SK-N-SH treated with all-trans-retinoic acid at 6 μM for 48 hours (cell line): Measurements from ENCODE around the gene ABCC1.

Source experiments
- ATAC-seq: fragments of 200-7000 bp; cut with Tn5 transposase; 3 replicates; pipeline ENCODE4 v1.9.1; 2020; ENCODE audit warnings: mild to moderate bottlenecking, moderate library complexity
- ARNTL ChIP-seq: fragments of 450-650 bp; formaldehyde crosslinking; IDR thresholded peaks from 2 replicates; pipeline ENCODE4 v1.5.0; 2020; ENCODE audit warnings: low read depth, mild to moderate bottlenecking, moderate library complexity, borderline replicate concordance
- BACH2 ChIP-seq: fragments of 250-450 bp; sonication (Bioruptor Pico); IDR thresholded peaks from 2 replicates; pipeline ENCODE4 v1.9.0; 2021; ENCODE audit warnings: mild to moderate bottlenecking, borderline replicate concordance
- CREB5 ChIP-seq: fragments of 250-450 bp; sonication (Bioruptor Pico); IDR thresholded peaks from 2 replicates; pipeline ENCODE4 v1.5.1; 2020; ENCODE audit warnings: low read depth, mild to moderate bottlenecking, moderate library complexity
- CSDC2 ChIP-seq: fragments of 250-450 bp; sonication (Bioruptor Pico); IDR thresholded peaks from 2 replicates; pipeline ENCODE4 v1.5.0; 2020; ENCODE audit warnings: mild to moderate bottlenecking, moderate library complexity
- ESRRG ChIP-seq: fragments of 250-450 bp; sonication (Bioruptor Pico); IDR thresholded peaks from 2 replicates; pipeline ENCODE4 v1.6.1; 2021; ENCODE audit warnings: mild to moderate bottlenecking
- GLIS3 ChIP-seq: fragments of 250-450 bp; sonication (Bioruptor Pico); IDR thresholded peaks from 2 replicates; pipeline ENCODE4 v1.5.0; 2020; ENCODE audit warnings: mild to moderate bottlenecking, moderate library complexity
- ISL1 ChIP-seq: fragments of 250-450 bp; sonication (Bioruptor Pico); IDR thresholded peaks from 2 replicates; pipeline ENCODE4 v2.1.2; 2022; ENCODE audit warnings: mild to moderate bottlenecking, moderate library complexity
- OSR1 ChIP-seq: fragments of 250-450 bp; sonication (Bioruptor Pico); IDR thresholded peaks from 2 replicates; pipeline ENCODE4 v1.8.0; 2022; ENCODE audit warnings: moderate library complexity, mild to moderate bottlenecking, inconsistent platforms
- PPARA ChIP-seq: fragments of 250-450 bp; sonication (Bioruptor Pico); IDR thresholded peaks from 2 replicates; pipeline ENCODE4 v1.5.0; 2020; ENCODE audit warnings: mild to moderate bottlenecking, borderline replicate concordance
- RARB ChIP-seq: fragments of 250-450 bp; sonication (Bioruptor Pico); IDR thresholded peaks from 2 replicates; pipeline ENCODE4 v1.8.0; 2021; ENCODE audit warnings: mild to moderate bottlenecking, moderate library complexity
- SNAI2 ChIP-seq: fragments of 250-450 bp; sonication (Bioruptor Pico); IDR thresholded peaks from 2 replicates; pipeline ENCODE4 v1.5.0; 2020; ENCODE audit warnings: mild to moderate bottlenecking, moderate library complexity
- TCF4 ChIP-seq: fragments of 250-450 bp; sonication (Bioruptor Pico); IDR thresholded peaks from 2 replicates; pipeline ENCODE4 v1.8.0; 2021; ENCODE audit warnings: mild to moderate bottlenecking, moderate library complexity, borderline replicate concordance
- TSHZ2 ChIP-seq: fragments of 250-450 bp; sonication (Bioruptor Pico); IDR thresholded peaks from 2 replicates; pipeline ENCODE4 v1.5.0; 2020; ENCODE audit warnings: mild to moderate bottlenecking, moderate library complexity
- ZC3H10 ChIP-seq: fragments of 250-450 bp; sonication (Bioruptor Pico); IDR thresholded peaks from 2 replicates; pipeline ENCODE4 v1.5.1; 2021; ENCODE audit warnings: mild to moderate bottlenecking, moderate library complexity
- ZFP3 ChIP-seq: fragments of 250-450 bp; sonication (Bioruptor Pico); IDR thresholded peaks from 2 replicates; pipeline ENCODE4 v1.5.0; 2020; ENCODE audit warnings: mild to moderate bottlenecking, moderate library complexity
- ZNF565 ChIP-seq: fragments of 450-650 bp; formaldehyde crosslinking; conservative IDR thresholded peaks from 2 replicates; pipeline ENCODE4 v1.5.0; 2020; ENCODE audit warnings: low read depth, mild to moderate bottlenecking, moderate library complexity
- ZNF70 ChIP-seq: fragments of 450-650 bp; formaldehyde crosslinking; IDR thresholded peaks from 2 replicates; pipeline ENCODE4 v1.5.0; 2020; ENCODE audit warnings: mild to moderate bottlenecking, moderate library complexity
- ZNF8 ChIP-seq: fragments of 450-650 bp; formaldehyde crosslinking; IDR thresholded peaks from 2 replicates; pipeline ENCODE4 v1.5.0; 2020; ENCODE audit warnings: mild to moderate bottlenecking, moderate library complexity
- TF ChIP-seq, protein P1 (sequence below): fragments of 250-450 bp; sonication (Bioruptor Pico); IDR thresholded peaks from 2 replicates; pipeline ENCODE4 v1.8.0; 2020; ENCODE audit warnings: mild to moderate bottlenecking, moderate library complexity, borderline replicate concordance
- TF ChIP-seq, protein P2 (sequence below): fragments of 250-450 bp; sonication (Bioruptor Pico); IDR thresholded peaks from 2 replicates; pipeline ENCODE4 v1.8.0; 2021; ENCODE audit warnings: low read depth, mild to moderate bottlenecking, moderate library complexity, borderline replicate concordance
- TF ChIP-seq, protein P3 (sequence below): fragments of 250-450 bp; sonication (Bioruptor Pico); IDR thresholded peaks from 2 replicates; pipeline ENCODE4 v1.5.1; 2021; ENCODE audit warnings: mild to moderate bottlenecking, moderate library complexity

ABCC1 gene

DNA sequence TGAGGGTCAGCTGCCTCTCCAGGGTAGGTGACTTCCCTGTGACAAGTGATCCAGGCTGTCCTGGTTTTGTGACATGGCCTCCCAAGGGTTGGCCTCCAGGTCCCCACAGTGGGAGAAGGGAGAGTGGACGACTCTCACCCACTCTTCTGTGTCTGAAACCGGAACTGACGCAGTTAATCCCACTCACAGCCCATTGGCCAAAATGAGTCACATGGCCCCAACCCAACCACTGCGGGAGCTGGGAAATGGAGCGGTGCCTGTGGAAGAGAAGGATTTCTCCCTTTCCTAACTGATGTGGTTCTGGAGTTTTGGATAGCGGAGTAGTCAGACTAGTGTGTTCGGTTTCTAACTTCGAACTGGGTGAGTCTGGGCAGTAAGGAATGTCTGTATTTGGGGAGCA is 194.5 kb downstream of the ABCC1 start:
- ATAC-seq = no peak
- no peak for TF ChIP-seq ZC3H10 (CRISPR knock-in tag)
- no peak for TF ChIP-seq ZNF565
- no peak for TF ChIP-seq ISL1 (CRISPR knock-in tag)
- no peak for TF ChIP-seq PPARA (CRISPR knock-in tag)
- no peak for TF ChIP-seq ARNTL (CRISPR knock-in tag)
- TF ChIP-seq ZNF70 = no peak
- TF ChIP-seq ESRRG (CRISPR knock-in tag) = no peak
- TF ChIP-seq, protein P1, sequence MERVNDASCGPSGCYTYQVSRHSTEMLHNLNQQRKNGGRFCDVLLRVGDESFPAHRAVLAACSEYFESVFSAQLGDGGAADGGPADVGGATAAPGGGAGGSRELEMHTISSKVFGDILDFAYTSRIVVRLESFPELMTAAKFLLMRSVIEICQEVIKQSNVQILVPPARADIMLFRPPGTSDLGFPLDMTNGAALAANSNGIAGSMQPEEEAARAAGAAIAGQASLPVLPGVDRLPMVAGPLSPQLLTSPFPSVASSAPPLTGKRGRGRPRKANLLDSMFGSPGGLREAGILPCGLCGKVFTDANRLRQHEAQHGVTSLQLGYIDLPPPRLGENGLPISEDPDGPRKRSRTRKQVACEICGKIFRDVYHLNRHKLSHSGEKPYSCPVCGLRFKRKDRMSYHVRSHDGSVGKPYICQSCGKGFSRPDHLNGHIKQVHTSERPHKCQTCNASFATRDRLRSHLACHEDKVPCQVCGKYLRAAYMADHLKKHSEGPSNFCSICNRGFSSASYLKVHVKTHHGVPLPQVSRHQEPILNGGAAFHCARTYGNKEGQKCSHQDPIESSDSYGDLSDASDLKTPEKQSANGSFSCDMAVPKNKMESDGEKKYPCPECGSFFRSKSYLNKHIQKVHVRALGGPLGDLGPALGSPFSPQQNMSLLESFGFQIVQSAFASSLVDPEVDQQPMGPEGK (CRISPR knock-in tag) = no peak
- no peak for TF ChIP-seq RARB (CRISPR knock-in tag)
- no peak for TF ChIP-seq CREB5 (CRISPR knock-in tag)
- TF ChIP-seq, protein P2, sequence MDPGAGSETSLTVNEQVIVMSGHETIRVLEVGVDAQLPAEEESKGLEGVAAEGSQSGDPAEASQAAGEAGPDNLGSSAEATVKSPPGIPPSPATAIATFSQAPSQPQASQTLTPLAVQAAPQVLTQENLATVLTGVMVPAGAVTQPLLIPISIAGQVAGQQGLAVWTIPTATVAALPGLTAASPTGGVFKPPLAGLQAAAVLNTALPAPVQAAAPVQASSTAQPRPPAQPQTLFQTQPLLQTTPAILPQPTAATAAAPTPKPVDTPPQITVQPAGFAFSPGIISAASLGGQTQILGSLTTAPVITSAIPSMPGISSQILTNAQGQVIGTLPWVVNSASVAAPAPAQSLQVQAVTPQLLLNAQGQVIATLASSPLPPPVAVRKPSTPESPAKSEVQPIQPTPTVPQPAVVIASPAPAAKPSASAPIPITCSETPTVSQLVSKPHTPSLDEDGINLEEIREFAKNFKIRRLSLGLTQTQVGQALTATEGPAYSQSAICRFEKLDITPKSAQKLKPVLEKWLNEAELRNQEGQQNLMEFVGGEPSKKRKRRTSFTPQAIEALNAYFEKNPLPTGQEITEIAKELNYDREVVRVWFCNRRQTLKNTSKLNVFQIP (CRISPR knock-in tag) = no peak
- no peak for TF ChIP-seq GLIS3 (CRISPR knock-in tag)
- no peak for TF ChIP-seq BACH2 (CRISPR knock-in tag)
- no peak for TF ChIP-seq TSHZ2 (CRISPR knock-in tag)
- TF ChIP-seq ZNF8 (CRISPR knock-in tag) = no peak
- TF ChIP-seq OSR1 (CRISPR knock-in tag) = no peak
- no peak for TF ChIP-seq ZFP3 (CRISPR knock-in tag)
- TF ChIP-seq SNAI2 (CRISPR knock-in tag) = no peak

GRCh38 chr16:16144416-16144815 is 195.0 kb downstream of the ABCC1 start:
- TF ChIP-seq TCF4 = no peak
- TF ChIP-seq, protein P2 (CRISPR knock-in tag) = no peak
- TF ChIP-seq ARNTL (CRISPR knock-in tag) = no peak
- TF ChIP-seq BACH2 (CRISPR knock-in tag) = no peak
- no peak for TF ChIP-seq CREB5 (CRISPR knock-in tag)
- TF ChIP-seq ISL1 (CRISPR knock-in tag) = no peak
- TF ChIP-seq CSDC2 (CRISPR knock-in tag) = no peak
- no peak for TF ChIP-seq ZFP3 (CRISPR knock-in tag)
- TF ChIP-seq, protein P3, sequence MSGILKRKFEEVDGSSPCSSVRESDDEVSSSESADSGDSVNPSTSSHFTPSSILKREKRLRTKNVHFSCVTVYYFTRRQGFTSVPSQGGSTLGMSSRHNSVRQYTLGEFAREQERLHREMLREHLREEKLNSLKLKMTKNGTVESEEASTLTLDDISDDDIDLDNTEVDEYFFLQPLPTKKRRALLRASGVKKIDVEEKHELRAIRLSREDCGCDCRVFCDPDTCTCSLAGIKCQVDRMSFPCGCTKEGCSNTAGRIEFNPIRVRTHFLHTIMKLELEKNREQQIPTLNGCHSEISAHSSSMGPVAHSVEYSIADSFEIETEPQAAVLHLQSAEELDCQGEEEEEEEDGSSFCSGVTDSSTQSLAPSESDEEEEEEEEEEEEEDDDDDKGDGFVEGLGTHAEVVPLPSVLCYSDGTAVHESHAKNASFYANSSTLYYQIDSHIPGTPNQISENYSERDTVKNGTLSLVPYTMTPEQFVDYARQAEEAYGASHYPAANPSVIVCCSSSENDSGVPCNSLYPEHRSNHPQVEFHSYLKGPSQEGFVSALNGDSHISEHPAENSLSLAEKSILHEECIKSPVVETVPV (CRISPR knock-in tag) = no peak
- TF ChIP-seq ZNF565 = no peak
- TF ChIP-seq SNAI2 (CRISPR knock-in tag) = no peak
- TF ChIP-seq ZNF8 (CRISPR knock-in tag) = no peak
- TF ChIP-seq ZC3H10 (CRISPR knock-in tag) = no peak
- TF ChIP-seq TSHZ2 (CRISPR knock-in tag) = no peak
- TF ChIP-seq, protein P1 (CRISPR knock-in tag) = no peak
- no peak for ATAC-seq
